Ascending aorta (tissue), 2 donors: ENCODE data around the gene SLC12A8. TPM values are rescaled to one million over a fixed set of nuclear protein-coding genes. Genes with fewer than 3 reads are reported as not detected.

Source experiments
- DNase-seq, 2 donors: peaks; one replicate each; pipeline ENCODE4 v3.0.0-alpha.2; 2019; ENCODE audit warnings: low spot score in 2 of 2
- H3K27ac ChIP-seq, 2 donors: fragments of 200-600 bp; sonication (generic); one replicate each; pipeline ENCODE4 v1.5.1; 2016 to 2017; ENCODE audit warnings: mild to moderate bottlenecking in 1 of 2
- H3K27me3 ChIP-seq: fragments of 200-600 bp; sonication (generic); one replicate; pipeline ENCODE4 v1.5.1; 2017
- H3K36me3 ChIP-seq, 2 donors: fragments of 200-600 bp; sonication (generic); one replicate each; pipeline ENCODE4 v1.5.1; 2016
- H3K4me1 ChIP-seq, 2 donors: fragments of 200-600 bp; sonication (generic); one replicate each; pipeline ENCODE4 v1.5.1; 2016 to 2017; ENCODE audit warnings: mild to moderate bottlenecking in 1 of 2
- H3K4me3 ChIP-seq, 2 donors: fragments of 200-600 bp; sonication (generic); one replicate each; pipeline ENCODE4 v1.5.1; 2016 to 2017; ENCODE audit warnings: mild to moderate bottlenecking in 1 of 2
- H3K9me3 ChIP-seq, 2 donors: fragments of 200-600 bp; sonication (generic); one replicate each; pipeline ENCODE4 v1.5.1; 2016
- intact Hi-C: fragments of 100-400 bp; cut with DNase I; formaldehyde crosslinking; loops from one replicate; pipeline ENCODE4 v1.15.1; 2023
- total RNA-seq: library from RNA; depleted of rRNA; stranded (reverse); fragments of >200 nt; gene quantifications from one replicate; pipeline ENCODE4 v1.1.0, GENCODE V29; 2016
- TF ChIP-seq, protein P1 (sequence below), 3 experiments: fragments of 200-600 bp in 2 of 3; fragments of 450-650 bp in 1 of 3; sonication (generic) in 2 of 3; IDR thresholded peaks; one replicate each; pipeline ENCODE4 v1.5.1; 2016 to 2019; ENCODE audit warnings: antibody characterized with exemption in 3 of 3, mild to moderate bottlenecking in 1 of 3, moderate library complexity in 1 of 3

The SLC12A8 gene
- total RNA-seq, 1 donor from 2014 or later: not detected

DNA sequence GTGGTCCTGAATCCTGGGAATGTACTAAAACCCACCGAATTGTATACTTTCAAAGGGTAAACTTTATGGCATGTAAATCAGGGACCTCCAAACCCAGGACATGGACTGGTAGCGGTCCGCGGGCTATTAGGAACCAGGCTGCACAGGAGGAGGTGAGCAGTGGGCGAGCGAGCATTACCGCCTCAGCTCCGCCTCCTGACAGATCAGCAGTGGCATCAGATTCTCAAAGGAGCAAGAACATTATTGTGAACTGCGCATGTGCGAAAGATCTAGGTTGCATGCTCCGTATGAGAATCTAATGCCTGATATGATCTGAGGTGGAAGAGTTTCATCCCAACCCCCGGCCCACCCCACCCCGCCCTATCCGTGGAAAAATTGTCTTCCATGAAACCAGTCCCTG is 178.9 kb downstream of the SLC12A8 start:
- Histone ChIP-seq H3K4me3 (no peak overlapping the region), H3K27me3 (no peaks in the 10 kb centered on the region), H3K4me1 (peaks cover 0 to 15% of the 10 kb centered on the region in 2 donors), H3K27ac (no peak overlapping the region), H3K9me3 (peaks cover 0 to 13% of the 10 kb centered on the region in 2 donors), H3K36me3 (peaks cover 4 to 7% of the 10 kb centered on the region in 2 donors)
- peak in 1 of 2 donors; percentile 53 for DNase-seq
- intact Hi-C loops: no loop called here
- TF ChIP-seq, protein P1, sequence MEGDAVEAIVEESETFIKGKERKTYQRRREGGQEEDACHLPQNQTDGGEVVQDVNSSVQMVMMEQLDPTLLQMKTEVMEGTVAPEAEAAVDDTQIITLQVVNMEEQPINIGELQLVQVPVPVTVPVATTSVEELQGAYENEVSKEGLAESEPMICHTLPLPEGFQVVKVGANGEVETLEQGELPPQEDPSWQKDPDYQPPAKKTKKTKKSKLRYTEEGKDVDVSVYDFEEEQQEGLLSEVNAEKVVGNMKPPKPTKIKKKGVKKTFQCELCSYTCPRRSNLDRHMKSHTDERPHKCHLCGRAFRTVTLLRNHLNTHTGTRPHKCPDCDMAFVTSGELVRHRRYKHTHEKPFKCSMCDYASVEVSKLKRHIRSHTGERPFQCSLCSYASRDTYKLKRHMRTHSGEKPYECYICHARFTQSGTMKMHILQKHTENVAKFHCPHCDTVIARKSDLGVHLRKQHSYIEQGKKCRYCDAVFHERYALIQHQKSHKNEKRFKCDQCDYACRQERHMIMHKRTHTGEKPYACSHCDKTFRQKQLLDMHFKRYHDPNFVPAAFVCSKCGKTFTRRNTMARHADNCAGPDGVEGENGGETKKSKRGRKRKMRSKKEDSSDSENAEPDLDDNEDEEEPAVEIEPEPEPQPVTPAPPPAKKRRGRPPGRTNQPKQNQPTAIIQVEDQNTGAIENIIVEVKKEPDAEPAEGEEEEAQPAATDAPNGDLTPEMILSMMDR (IDR thresholded peaks at IDR 0.05): no peak

DNA sequence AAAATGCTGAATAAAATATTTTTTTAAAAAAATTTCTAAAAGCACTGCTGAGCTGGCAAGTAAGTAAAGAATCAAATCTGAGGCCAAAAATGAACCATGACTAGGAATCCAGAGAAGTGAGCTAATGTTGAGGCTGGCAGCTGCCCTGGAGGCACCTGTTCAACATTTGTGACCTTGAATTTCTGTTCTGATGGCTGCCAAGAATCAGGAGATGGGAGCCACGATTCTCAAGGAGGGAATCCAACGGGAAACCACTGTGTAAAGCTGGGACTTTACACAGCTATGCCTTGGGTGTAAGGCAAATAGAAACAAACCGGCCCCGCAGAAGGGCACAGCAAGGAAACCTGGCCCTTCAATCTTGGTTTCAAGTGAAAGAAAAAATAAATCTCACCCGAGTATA is 179.4 kb downstream of the SLC12A8 start:
- TF ChIP-seq, protein P1 (IDR thresholded peaks at IDR 0.05): no peak
- DNase-seq: peak in 1 of 2 donors; percentile 8
- peaks cover 5 to 11% of the 10 kb centered on the region in 2 donors for H3K36me3 ChIP-seq
- no peaks in the 10 kb centered on the region for H3K27me3 ChIP-seq
- intact Hi-C loops: no loop called here
- H3K27ac ChIP-seq: no peak overlapping the region
- H3K4me3 ChIP-seq: no peak overlapping the region
- H3K9me3 ChIP-seq: peaks cover 0 to 13% of the 10 kb centered on the region in 2 donors
- peaks cover 0 to 10% of the 10 kb centered on the region in 2 donors for H3K4me1 ChIP-seq

DNA sequence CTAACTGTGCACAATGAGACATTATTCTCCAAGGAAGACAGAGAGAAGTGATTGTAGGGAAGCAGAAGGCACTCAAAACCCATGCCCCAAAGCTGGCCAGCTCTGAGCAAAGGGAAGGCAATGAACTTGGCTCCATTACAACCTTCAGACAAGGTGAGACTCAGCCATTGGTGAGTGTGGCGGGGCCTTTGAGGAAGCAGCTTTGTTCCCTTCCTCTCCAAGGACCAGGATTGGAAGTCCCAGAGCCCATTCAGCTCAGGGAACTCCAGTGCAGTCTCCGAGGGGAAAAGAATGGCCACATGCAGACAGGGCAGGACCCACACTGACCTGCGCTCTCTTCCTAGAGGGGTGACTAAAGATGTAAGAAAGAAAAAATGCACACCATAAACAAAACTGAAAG is 179.9 kb downstream of the SLC12A8 start:
- H3K27ac ChIP-seq: peak overlapping the region in 1 of 2 donors; percentile 2

More for the DNA sequence above, 179.9 kb downstream of the SLC12A8 start:
- H3K36me3 ChIP-seq: peaks cover 10 to 16% of the 10 kb centered on the region in 2 donors
- intact Hi-C loops: no loop called here
- peaks cover 0 to 13% of the 10 kb centered on the region in 2 donors for H3K9me3 ChIP-seq
- peaks cover 0 to 10% of the 10 kb centered on the region in 2 donors for H3K4me1 ChIP-seq
- H3K27me3 ChIP-seq: no peaks in the 10 kb centered on the region
- DNase-seq: peak in 1 of 2 donors; percentile 53
- no peak overlapping the region for H3K4me3 ChIP-seq
- TF ChIP-seq, protein P1 (IDR thresholded peaks at IDR 0.05): no peak

Other genes with a start within 250 kb of the SLC12A8 start
- 153 TPM for gene HEG1, start 156.8 kb downstream of the SLC12A8 start, total RNA-seq
- 10.0 TPM for gene ZNF148, start 162.6 kb upstream of the SLC12A8 start, total RNA-seq